PC-9 (cell line): ENCODE results near the gene ZC3H15.

Experiments
- CTCF ChIP-seq: fragments of 200-600 bp; sonication (generic); conservative IDR thresholded peaks from 2 replicates; pipeline ENCODE4 v1.6.1; 2017; ENCODE audit warnings: mixed run types, antibody characterized with exemption, mild to moderate bottlenecking, moderate library complexity
- EZH2 ChIP-seq: fragments of 200-600 bp; sonication (generic); IDR thresholded peaks from 2 replicates; pipeline ENCODE4 v1.8.0; 2017; ENCODE audit warnings: antibody characterized with exemption, low read depth

- TF ChIP-seq CTCF (no peak), EZH2 (no peak)
These were observed 29.3 kb downstream of the ZC3H15 start for GRCh38 chr2:186515376-186515775.
